CD4-positive, alpha-beta T cell treated with Interleukin-15 for 4 hours (primary cell): Measurements from ENCODE around the gene PKNOX2.

Experiments used
- DNase-seq: peaks from one replicate; pipeline ENCODE4 v3.0.0-alpha.2; 2020; ENCODE audit warnings: low spot score

PKNOX2 gene

DNA sequence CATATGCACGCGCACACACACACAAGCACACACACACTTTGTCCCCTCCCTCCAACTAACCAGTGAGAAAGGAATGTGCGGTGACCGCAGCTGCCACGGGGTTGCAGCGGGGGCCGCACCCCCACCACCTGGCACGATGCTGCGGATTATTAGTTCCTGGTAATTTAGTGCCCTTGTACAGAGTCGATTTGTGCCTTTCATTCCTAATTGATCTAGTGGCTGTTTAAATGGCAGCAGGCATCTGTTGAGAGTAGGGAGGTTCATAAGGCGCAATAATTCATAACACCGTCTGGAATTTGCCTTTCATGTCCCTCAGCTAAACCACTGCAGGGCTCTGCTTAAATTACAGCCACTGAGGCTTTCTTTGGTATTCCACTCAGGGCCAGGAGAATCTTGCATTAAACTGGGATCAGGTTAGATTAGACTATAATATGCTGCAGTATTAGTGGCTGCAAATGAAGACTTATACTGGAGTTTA is 217.8 kb downstream of the PKNOX2 start:
- DNase-seq = no peak

DNA sequence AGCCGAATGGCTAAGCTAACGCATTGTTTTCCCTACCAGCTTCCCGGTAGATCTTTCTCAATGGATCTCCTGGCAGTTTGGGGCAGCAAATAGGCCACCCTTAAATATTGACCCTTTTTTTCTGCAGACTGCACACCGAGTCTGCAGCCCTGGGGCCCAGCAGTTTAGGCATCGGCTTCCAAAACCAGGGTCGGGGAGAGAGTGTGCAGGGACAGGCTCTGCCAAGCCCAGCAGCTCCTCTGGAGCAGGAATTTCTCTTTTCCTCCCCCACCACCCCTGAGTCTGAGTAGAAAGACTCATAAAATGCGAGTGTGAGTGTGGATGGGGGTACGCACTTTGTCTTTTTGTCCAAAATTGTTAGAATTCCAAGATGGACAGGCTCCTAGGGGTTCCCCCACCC is 218.3 kb downstream of the PKNOX2 start:
- no peak for DNase-seq

DNA sequence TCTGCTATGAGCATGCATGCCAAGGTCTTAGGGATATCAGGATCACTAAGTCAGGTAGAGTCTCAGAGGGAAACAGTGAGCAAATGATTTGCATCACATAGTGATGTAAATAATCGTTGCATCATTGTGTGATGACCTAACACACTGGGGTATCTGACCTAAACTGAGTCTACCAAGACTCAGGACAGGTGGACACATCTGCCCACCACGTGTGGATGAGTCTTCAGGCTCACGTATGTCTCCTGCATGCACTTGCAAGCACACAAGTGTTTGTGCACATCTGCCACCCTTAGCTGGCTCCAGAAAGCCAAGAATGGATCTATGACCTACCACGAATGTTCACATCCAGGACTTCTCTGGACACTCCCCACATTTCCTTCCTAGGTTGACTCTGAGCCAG is 220.3 kb downstream of the PKNOX2 start:
- no peak for DNase-seq

DNA sequence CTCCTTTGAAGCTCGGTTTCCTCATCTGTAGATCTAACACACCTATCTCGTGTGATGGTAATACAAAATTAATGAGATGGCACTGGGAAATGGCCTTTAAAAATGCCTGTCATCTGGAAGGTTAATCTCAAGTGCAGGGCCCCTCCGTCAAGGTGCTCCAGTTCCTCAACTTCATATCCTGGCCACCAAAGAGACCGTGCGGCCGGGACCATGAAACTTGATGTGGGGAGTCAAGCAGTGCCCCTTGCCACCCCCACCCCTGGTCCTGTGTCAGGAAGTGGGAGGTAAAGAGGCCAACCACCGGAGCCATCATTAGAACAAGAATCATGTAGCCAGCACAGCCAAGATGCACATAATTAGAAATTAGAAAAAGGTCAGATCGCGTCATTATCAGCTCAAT is 223.3 kb downstream of the PKNOX2 start:
- no peak for DNase-seq

DNA sequence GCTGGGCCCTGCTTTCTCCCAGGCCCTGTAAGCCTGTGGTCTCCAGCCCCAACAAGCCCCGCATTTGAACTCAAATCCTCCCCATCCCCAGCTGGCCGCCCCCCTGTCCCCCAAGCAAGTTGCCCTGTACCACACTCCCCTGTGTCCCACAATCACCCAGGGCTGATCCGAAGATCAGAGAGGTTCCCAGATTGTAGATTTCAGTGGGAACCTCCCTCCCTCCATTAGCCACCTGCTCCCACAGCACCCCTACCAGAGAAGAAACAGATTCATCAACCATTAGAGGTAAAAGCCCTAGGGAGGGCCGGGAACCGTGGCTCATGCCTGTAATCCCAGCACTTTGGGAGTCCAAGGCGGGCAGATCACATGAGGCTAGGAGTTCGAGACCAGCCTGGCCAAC is 224.1 kb downstream of the PKNOX2 start:
- DNase-seq = no peak

DNA sequence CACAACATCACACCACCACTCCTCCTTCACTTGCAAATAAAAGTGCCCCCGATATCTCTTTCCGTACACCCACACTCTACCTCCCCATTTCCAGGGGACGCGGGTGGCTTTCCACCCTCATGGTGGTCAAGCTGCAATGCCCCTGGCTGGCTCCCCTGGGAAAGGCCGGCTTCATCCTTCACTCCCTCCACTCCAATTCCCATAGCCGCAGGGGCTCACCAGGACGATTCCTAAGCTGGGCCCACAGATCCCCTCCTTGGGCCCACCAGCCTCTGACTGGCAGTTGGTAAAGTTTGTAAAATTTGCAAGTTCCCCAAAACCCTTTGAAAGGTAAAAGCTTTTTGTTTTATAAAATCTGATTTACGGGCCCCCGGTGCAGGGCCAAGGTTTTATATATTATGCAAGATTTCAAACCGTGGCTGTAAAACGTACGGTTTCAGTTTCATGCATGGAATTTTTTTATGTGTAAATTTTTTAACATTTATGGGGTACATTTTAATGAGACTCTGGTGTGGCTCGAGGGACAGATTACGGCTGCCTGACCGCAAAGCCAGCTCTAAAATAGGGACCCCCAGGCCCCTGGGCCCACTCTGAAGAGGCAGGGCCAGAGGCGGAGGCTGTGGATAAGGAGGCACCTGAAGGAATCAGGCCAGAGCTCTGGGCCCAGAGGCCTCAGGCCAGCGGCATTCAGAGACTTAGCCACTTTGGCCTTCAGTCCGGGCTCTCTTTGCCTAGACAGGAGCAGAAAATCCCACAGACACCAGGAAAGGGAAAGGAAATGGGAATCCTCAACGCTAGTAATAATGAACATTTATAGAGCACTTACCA is 225.0 kb downstream of the PKNOX2 start:
- DNase-seq = no peak

DNA sequence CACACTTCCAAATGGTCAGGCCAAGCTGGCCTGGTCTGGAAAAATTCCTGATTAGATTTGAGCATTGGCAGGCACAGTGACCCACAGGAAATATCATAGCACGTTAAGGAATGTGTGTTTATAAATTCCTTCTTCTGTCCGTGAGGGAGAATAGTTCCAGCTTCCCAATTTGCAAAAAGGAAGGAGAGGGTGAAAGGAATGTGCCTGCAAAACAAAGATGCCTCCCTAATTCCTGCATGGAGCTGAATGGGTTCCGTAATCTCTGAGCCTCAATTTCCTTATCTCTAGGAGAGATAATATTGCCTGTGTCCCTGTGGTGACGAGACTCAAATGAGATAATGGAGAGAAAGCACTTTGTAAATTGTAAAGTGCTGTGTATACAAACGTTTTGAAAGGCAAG is 226.4 kb downstream of the PKNOX2 start:
- no peak for DNase-seq

DNA sequence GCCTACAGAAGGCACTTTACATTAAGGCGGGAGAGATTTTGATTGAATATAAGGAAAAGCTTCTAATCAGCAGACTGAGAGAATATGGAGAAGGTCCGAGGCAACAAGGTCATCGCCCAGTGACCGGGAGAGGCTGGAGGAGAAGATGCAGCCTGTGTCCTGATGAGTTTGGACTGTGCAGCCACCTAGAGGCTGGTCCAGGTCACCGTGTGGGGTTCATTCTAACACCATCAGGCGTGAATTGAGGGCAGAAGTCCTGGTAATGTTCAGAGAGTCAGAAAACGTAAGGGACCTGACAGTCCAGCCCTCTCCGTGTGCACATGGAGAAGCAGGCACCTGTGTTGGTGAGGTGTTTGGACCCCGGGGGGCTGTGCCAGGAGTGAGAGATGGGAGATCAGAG is 228.8 kb downstream of the PKNOX2 start:
- DNase-seq = no peak

DNA sequence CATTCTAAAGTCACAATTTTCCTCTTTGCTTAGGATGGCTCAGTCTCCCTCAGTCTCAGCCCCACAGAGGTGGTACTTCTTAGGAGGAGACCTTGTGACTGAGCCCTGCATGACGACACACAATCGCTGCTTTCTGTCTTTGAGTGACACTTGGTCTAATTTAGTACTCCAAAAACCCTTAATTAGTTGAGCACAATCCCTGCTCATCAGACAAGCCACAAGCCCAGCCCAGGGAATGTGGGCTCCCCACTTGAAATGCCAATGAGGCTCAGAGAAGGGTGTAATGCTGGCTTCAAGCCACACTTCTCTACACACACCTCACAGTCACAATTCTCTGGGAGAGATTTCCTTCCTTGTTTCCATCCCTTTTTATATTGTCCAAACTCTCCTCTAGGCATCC is 229.7 kb downstream of the PKNOX2 start:
- DNase-seq = no peak

DNA sequence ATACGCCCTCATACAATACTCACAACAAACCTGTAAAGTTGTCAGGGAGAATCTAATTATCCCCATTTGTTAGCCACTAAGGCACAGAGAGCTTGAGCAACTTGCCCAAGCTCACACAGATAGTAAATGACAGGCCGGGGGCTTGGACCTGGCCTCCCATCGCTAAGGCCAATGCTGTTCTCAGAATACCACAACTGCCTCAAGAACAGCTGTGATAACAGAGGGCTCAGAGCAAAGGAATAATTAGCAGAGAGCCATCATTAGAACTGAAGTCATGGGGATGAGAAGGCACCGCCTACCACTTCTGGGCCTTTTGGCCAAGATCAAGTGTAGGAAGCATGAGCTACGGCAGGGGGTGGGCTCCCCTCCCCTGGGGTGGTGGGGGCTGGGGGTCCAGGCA is 232.9 kb downstream of the PKNOX2 start:
- no peak for DNase-seq

DNA sequence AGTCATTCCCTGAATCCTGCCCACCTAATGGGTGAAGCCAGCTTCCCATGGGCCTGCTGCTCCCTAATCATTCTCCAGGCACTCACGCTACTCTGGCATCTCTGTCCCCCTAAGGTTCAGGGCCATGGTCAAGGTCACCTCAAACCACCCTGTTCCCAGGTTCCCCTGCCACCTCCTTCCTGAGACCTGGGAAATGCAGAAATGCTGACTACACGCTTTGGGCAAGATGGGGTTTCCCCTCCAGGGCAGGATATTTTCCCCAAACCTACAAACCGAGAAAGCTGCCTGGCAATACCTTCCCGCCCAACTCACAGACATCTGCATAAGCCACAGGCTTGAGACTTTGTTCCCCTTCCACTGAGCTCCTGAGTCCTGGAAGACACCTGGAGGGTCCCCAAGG is 233.9 kb downstream of the PKNOX2 start:
- no peak for DNase-seq

DNA sequence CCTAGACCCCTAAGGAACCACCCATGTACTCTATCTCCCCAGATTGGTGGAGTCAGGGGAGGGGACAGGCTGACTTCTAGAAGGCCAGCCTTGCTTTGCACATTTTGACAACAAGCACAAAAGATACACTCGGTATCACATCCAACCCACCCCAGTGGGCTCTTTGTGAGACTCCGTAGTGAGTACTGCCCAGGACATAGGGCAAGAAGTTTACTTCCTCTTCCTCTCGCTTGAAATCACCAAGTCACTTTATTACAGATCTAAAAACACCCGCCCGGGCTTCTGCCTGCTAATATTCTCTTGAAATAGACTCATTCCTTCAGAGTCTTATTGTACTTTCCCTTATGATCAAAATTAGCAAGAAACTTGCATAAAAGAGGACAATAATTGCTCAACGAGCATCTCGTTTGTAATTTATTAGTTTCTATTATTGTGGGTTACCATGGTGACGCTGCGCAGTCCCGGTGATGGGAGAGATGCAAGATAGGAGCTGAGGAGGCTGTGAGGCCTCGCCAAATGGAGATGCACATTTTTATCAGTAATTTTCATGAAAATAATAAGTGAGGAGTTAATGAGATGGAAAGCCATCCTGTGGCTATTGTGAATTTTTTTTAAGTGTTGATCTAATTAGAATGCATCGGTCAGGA is 234.6 kb downstream of the PKNOX2 start:
- no peak for DNase-seq

DNA sequence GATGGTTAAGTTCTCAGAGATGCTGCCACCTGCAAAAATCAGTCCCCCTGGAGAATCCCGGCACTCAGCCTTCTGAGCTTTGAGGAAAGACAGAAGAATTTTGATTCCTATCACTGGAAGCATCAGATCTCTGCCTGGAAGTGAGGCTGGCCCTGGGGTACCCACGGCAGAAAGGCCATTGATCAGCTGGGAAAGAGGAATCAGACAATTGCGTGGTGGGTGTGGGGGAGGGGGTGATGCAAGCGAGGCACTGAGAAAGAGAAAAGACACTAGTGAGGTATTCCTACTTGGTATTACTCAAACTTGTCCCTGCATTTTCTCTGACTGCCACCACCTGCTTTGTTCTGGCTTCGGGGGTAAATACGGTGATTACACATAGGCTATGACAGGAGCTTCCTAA is 235.4 kb downstream of the PKNOX2 start:
- no peak for DNase-seq

DNA sequence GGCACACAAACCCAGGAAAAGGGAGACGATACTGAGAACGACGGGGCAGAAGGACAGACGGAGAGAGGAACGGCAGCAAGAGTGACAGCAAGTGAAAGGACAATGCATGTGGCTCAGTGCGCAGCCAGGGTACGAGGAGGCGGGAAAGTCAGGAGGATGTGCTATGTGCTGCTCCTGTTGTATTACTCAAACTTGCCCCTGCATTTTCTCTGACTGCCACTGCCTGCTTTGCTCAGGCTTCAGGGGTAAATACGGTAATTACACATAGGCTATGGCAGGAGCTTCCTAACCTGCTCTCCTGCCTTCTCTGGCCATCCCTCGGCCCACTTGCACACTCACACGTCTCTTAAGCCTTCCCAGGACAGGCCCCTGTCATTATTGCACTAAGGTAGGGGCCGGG is 236.7 kb downstream of the PKNOX2 start:
- no peak for DNase-seq

DNA sequence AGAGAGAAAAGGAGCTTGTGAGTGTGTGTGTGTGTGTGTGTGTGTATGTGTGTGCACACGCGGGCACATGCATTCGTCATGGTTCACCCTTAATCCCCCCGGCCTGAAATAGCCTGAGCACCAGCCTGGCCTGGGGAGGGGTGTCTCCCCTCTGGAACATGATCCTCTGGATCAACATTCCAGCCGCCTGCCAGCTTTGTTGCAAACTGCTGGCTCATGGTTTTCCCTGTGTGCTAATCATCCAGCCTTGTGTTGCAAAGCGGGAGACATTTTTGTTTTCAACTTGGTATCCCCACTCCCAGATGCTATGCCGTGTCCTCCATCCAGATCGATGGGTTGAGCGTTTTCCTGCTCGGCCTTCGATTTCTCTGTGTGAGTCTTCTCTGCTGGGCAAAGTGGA is 237.2 kb downstream of the PKNOX2 start:
- no peak for DNase-seq

DNA sequence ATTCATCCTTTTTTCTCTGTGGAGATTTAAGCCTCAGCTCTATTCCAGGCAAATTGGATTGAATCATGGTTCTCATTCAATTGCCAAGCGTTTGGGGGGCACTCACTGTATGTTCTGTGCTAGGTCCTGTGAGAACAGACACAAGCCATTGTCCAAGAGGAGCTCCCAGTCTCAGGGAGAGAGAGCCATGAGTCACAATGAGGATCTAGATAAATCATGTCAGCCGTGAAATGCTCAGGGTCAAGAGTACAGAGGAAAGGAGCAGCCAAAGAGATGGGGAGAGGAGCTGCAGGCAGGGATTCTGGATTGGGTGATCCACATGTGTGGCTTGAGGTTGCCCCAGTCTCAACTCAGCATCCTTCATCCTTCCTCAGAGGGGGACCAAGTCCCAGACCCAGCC is 237.9 kb downstream of the PKNOX2 start:
- no peak for DNase-seq

DNA sequence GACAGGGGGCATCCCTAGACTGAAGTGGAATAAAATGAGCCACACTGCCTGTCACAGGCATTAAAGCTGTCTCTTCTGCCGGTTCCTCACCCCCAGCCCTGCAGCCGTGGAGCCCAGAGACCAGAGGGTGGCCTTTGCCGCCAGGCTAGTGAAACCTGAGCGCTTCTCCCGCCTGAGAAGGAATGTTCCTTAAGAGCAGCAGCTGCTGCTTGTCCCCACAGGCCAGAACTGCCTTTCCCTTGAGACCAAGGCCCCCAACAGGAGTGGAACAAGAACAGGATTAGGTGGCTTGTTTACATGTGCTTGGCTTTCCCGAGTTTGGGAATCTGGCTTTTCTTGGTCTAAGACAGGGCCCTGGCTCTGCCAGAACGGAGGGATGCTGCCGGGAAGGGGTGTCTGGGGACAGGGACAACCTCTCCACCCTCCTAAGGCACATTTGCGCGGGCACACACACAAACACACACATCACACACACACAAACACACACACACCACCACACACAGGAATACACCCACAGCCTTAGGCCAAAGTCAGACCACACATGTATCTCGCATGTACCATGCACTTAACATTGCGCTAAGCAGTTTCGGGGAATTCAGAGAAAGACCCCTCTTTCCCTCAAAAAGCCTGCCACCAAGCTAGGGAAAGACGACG is 239.7 kb downstream of the PKNOX2 start:
- DNase-seq = no peak

DNA sequence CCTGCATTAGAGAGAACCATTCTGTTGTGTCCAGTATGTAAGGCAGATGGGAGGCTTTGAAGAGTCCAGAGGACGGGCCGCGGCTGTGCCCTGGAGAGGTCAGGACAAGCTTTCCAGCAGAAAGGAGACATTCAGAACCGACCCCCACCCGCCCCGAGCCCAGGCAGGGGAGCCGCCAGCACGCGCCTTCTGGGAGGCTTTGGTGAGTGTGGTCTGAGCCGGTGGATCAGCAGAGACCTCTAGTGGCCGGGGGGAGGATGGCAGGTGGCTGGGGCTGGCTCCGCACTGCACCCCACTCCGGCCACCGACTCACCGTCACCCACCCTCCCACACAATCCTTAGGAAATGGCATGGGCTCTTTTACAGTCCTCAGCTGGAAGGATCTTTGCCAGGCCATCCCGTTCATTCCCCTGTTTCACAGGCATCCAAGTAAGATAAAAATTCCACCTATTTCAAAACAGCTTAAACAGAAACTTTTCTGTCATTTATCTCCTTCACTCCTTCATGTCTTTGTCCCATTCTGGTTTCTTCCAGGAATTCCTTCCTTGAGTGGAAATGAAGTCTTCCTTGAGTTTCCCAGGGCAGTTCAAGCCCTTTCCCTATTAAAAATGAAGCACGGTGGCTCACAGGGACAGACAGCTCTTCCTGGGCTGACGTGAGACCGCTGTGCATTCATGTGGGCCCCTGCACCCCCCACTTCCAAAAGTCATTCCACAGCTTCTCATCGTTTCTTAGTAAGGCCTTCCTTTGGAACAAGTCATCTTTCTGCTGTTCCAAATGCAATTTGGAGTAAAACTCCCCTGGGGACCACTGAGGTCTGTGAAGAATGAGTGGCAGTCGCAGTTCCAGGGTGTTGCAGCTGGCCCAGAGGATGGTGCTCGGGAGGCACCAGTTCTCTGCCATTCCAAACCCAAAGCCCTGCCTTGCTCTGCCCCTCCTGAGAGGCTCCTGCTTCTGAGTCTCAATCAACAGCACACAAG is 240.6 kb downstream of the PKNOX2 start:
- DNase-seq = peak; percentile 62

DNA sequence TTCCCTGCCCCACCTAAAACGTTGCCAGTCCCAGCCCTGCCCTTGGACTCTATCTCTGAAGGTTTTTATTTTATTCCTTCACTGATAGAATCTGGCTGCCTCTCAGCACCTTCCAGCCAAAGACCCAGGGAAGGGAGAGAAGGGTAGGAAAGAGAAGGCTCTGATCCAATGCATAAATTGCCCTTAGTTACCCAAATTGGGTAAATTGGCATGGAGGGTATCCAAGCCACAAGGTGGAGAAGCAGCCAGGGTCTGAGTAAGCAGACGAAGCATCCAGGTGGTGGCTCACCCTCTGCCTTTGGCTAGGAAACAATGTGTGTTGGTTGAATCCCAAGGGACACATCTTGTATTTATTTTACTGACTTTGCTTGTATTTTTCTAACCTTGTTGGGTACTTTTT is 242.5 kb downstream of the PKNOX2 start:
- no peak for DNase-seq

DNA sequence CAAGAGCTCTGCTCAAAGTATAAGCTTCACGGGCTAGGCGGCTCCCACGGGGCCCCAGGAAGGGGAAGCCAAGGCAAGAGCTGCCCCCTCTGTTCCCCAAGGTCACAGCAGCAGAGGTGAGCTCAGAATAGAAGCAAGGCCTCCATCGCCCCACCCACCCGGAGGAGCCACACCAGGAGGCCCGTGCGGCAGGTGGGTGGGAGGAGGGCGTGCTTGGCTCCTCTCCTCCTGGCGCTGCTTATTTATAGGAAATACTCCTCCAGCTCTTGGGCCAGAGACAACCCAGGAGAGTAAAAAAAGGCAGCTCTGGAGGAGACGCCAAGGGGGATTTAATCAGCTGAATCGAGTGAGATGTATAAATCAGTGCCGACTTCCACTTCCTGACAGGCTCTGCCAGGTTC is 243.8 kb downstream of the PKNOX2 start:
- DNase-seq = no peak

DNA sequence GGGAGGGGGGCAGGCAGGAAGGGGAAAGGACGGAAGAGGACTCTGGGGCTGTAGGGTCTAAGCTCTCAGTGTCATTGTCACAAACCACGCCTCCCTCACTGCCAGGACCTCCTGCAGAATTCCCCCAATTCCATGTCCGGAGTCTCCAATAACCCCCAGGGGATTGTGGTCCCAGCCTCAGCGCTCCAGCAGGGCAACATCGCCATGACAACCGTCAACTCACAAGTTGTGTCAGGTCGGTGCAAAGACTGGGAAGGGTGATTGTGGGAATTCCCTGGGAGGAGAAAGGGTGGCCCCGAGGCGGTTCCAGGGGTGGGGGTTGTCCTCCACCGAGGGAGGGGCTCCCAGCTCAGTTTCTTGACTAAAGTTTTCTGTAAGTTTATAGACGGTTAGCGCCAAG is 245.5 kb downstream of the PKNOX2 start:
- no peak for DNase-seq

DNA sequence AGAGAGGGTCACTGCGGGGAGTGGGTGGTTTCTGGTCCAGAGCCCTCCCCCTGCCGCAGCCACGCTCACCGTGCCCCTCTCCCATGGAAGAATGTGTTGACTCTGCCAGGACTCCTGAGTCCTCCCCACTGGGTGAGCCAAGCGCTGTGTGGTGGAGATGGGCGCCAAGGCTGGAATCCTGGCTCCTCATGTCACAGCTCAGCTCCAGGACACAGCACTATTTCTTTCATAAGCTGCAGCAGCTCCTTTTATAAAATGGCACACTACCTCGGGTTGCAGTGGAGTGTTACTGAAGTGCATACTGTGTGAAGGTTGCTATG is 247.6 kb downstream of the PKNOX2 start:
- DNase-seq = no peak
